Lower leg skin (tissue), 3 donors: Measurements from ENCODE around the gene ZNF385C.
"Not testable (repeated sequence)": the region's sequence is repeated elsewhere in the genome, so short reads cannot be mapped to it uniquely, and the experiment has no call there.

Experiments used
- CTCF ChIP-seq, 3 donors: fragments of 450-650 bp; IDR thresholded peaks; one replicate each; pipeline ENCODE4 v1.5.1; 2016; ENCODE audit warnings: antibody characterized with exemption in 3 of 3, mild to moderate bottlenecking in 3 of 3, moderate library complexity in 2 of 3
- POLR2A ChIP-seq, 2 donors: fragments of 450-650 bp; IDR thresholded peaks; one replicate each; pipeline ENCODE4 v1.6.1; 2016 to 2017; ENCODE audit warnings: antibody characterized with exemption in 2 of 2, mild to moderate bottlenecking in 1 of 2, moderate library complexity in 1 of 2

GRCh38 chr17:42012363-42012762 lies 85.9 kb downstream of the ZNF385C start:
- TF ChIP-seq CTCF, POLR2A (IDR thresholded peaks at IDR 0.05): not testable (repeated sequence)
